MM.1S (cell line): ENCODE results near the gene MKNK2.

Source experiments
- DNase-seq: peaks from one replicate; pipeline ENCODE4 v3.0.0-alpha.2; 2015
- H2AFZ ChIP-seq: fragments of 300-600 bp; sonication (generic); 2 replicates; pipeline ENCODE4 v1.6.0; 2016; ENCODE audit warnings: antibody characterized with exemption, low read length
- H3F3A ChIP-seq: fragments of 300-600 bp; sonication (generic); 2 replicates; pipeline ENCODE4 v1.6.1; 2016; ENCODE audit warnings: mild to moderate bottlenecking, antibody characterized with exemption, low read length, moderate library complexity, mixed read lengths; ENCODE audit not compliant: insufficient read depth
- H3K27ac ChIP-seq: fragments of 300-600 bp; sonication (generic); 2 replicates; pipeline ENCODE4 v1.5.1; 2016; ENCODE audit warnings: mild to moderate bottlenecking, low read length
- H3K27me3 ChIP-seq: fragments of 300-600 bp; sonication (generic); replicated peaks from 2 replicates; pipeline ENCODE4 v1.6.0; 2016; ENCODE audit warnings: low read length; ENCODE audit not compliant: insufficient read depth
- H3K36me3 ChIP-seq: fragments of 300-600 bp; sonication (generic); replicated peaks from 2 replicates; pipeline ENCODE4 v1.6.1; 2016; ENCODE audit warnings: mild to moderate bottlenecking, low read length, mixed read lengths; ENCODE audit not compliant: insufficient read depth
- H3K4me1 ChIP-seq: fragments of 300-600 bp; sonication (generic); 2 replicates; pipeline ENCODE4 v1.6.1; 2016; ENCODE audit warnings: low read length, mixed read lengths
- H3K4me2 ChIP-seq: fragments of 300-600 bp; sonication (generic); 2 replicates; pipeline ENCODE4 v1.6.0; 2016; ENCODE audit warnings: low read depth, low read length
- H3K4me3 ChIP-seq: fragments of 300-600 bp; sonication (generic); 2 replicates; pipeline ENCODE4 v1.5.1; 2016; ENCODE audit warnings: low read length, mixed read lengths
- H3K79me2 ChIP-seq: fragments of 300-600 bp; sonication (generic); 2 replicates; pipeline ENCODE4 v1.6.1; 2016; ENCODE audit warnings: mixed run types, low read length, mixed read lengths
- H3K9ac ChIP-seq: fragments of 300-600 bp; sonication (generic); 2 replicates; pipeline ENCODE4 v1.6.1; 2016; ENCODE audit warnings: low read length, mixed read lengths
- H3K9me2 ChIP-seq: fragments of 300-600 bp; sonication (generic); replicated peaks from 2 replicates; pipeline ENCODE4 v1.6.1; 2016; ENCODE audit warnings: mild to moderate bottlenecking, low read length, mixed read lengths; ENCODE audit not compliant: insufficient read depth
- H3K9me3 ChIP-seq: fragments of 300-600 bp; sonication (generic); replicated peaks from 2 replicates; pipeline ENCODE4 v1.6.1; 2016; ENCODE audit warnings: mild to moderate bottlenecking, low read length, mixed read lengths; ENCODE audit not compliant: insufficient read depth
- H4K20me1 ChIP-seq: fragments of 300-600 bp; sonication (generic); 2 replicates; pipeline ENCODE4 v1.6.1; 2016; ENCODE audit warnings: mild to moderate bottlenecking, low read length, moderate library complexity, mixed read lengths; ENCODE audit not compliant: insufficient read depth
- EZH2 ChIP-seq: fragments of 300-600 bp; sonication (generic); optimal IDR thresholded peaks from 2 replicates; pipeline ENCODE3; 2017; ENCODE audit warnings: low read depth, mild to moderate bottlenecking, antibody characterized with exemption, low read length, mixed read lengths
- EZH2phosphoT487 ChIP-seq: fragments of 300-600 bp; sonication (generic); IDR thresholded peaks from 2 replicates; pipeline ENCODE4 v1.6.1; 2018; ENCODE audit warnings: antibody characterized with exemption, low read length
- TF ChIP-seq, protein P1 (sequence below): fragments of 300-600 bp; sonication (generic); IDR thresholded peaks from 2 replicates; pipeline ENCODE4 v1.5.1; 2016; ENCODE audit warnings: antibody characterized with exemption, low read length, mixed read lengths

MKNK2 gene

DNA sequence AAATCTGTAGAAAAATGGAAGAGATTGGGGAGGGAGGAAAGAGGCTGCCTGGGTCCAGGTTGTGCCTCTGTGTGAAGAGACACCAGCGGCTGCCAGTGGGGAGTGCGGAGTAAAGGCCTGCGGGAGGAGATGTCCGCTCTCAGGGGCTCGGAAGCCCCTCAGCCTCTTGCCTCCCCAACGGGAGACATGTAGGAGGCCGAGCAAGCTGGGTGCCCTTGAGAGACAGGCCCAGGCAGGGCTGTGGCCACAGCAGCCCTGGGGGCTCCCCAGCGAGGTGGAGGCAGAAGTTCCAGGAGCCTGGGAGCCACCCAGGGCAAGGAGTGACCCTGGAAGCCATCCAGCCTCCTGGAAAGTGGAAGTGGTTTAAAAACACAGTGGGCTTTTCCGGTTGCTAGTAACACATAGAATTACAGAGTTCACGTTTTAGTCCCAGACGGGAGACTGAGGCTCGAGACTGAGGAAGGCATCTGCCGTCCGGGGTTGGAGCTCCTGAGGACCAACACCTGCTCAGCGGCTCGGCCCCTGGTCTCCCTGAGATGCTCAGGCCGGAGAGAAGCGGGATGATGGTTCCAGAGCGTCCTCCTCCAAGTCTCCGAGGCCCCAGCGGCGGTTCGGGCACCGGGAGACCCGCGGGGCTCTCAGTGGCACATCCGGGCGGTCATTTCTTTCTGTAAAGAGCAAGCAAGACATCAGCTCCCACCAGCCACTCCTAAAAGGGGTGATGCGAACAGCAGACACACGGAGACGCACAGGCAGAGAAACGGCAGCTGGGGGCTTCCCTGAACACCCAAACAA, 21.9 kb upstream of the MKNK2 start:
- peaks cover 66% of the 10 kb centered on the region for H3K79me2 ChIP-seq

DNA sequence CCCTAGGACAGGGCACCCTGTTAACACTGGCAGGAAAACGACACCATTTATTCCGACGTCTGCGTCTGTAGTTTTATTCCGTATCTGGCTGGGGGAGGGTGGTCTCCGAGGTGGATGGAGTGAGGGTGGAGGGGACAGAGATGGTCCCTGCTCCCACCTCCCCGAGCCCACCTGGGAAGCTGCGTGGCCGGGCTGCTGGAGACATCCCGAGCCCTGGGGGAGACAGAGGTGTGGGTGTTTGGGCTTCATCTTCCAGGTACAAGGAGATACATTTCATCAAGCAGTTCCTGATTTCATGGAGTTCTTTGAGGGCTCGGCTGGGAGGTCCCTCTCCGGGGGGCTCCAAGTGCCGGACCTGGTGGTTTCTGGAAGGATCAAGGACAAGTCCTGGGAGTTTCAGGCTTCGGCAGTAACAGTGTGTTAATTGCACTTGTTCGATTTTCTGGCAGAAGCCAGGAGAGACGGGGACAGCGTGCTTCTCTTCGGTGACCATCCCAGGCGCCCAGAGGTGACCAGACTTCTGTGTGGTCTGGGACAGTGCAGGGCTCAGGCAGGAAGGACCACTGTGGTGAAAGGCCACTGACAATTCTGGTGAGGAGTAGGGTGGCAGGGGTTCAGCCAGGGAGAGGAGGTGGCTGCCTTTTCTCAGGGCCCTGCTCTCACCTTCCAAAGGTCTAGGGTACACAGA, 20.1 kb upstream of the MKNK2 start:
- no peak for DNase-seq
- Histone ChIP-seq H2AFZ (no peak overlapping the region), H3K4me2 (no peak overlapping the region), H4K20me1 (peaks cover 18% of the 10 kb centered on the region), H3K36me3 (peaks cover 13% of the 10 kb centered on the region), H3F3A (peaks cover 53% of the 10 kb centered on the region), H3K27me3 (no peaks in the 10 kb centered on the region), H3K9me3 (no peaks in the 10 kb centered on the region), H3K4me1 (no peaks in the 10 kb centered on the region), H3K9ac (no peak overlapping the region), H3K9me2 (no peaks in the 10 kb centered on the region), H3K4me3 (no peak overlapping the region), H3K79me2 (peaks cover 48% of the 10 kb centered on the region), H3K27ac (no peak overlapping the region)
- TF ChIP-seq EZH2phosphoT487 (no peak), EZH2 (no peak)
- TF ChIP-seq, protein P1, sequence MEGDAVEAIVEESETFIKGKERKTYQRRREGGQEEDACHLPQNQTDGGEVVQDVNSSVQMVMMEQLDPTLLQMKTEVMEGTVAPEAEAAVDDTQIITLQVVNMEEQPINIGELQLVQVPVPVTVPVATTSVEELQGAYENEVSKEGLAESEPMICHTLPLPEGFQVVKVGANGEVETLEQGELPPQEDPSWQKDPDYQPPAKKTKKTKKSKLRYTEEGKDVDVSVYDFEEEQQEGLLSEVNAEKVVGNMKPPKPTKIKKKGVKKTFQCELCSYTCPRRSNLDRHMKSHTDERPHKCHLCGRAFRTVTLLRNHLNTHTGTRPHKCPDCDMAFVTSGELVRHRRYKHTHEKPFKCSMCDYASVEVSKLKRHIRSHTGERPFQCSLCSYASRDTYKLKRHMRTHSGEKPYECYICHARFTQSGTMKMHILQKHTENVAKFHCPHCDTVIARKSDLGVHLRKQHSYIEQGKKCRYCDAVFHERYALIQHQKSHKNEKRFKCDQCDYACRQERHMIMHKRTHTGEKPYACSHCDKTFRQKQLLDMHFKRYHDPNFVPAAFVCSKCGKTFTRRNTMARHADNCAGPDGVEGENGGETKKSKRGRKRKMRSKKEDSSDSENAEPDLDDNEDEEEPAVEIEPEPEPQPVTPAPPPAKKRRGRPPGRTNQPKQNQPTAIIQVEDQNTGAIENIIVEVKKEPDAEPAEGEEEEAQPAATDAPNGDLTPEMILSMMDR, result no peak

More for the DNA sequence above, 21.9 kb upstream of the MKNK2 start:
- TF ChIP-seq EZH2 (no peak), EZH2phosphoT487 (no peak)
- peaks cover 56% of the 10 kb centered on the region for H3F3A ChIP-seq
- H4K20me1 ChIP-seq, result peaks cover 25% of the 10 kb centered on the region
- no peak overlapping the region for H3K4me3 ChIP-seq
- H3K36me3 ChIP-seq, result peaks cover 25% of the 10 kb centered on the region
- H3K4me2 ChIP-seq, result no peak overlapping the region
- DNase-seq, result no peak
- H3K27ac ChIP-seq, result no peak overlapping the region
- no peaks in the 10 kb centered on the region for H3K27me3 ChIP-seq
- no peaks in the 10 kb centered on the region for H3K4me1 ChIP-seq
- no peak overlapping the region for H2AFZ ChIP-seq
- no peaks in the 10 kb centered on the region for H3K9me3 ChIP-seq
- no peaks in the 10 kb centered on the region for H3K9me2 ChIP-seq
- no peak overlapping the region for H3K9ac ChIP-seq

DNA sequence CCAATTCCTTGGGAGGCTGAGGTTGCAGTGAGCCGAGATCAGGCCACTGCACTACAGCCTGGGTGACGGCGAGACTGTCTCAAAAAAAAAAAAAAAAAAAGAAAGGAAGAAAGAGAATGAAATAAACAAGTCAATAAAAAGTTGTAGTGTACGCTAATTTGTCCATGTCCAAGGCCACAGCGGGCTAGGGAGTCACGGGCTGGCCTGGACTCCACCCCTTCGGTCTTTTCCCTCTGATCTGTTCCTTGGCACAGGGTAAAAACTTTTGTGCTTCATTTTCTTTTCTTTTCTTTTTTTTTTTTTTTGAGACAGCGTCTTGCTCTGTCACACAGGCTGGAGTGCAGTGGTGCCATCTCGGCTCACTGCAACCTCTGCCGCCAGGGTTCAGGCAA, 19.4 kb upstream of the MKNK2 start:
- no peak overlapping the region for H3K9ac ChIP-seq
- no peak overlapping the region for H2AFZ ChIP-seq
- H3K9me2 ChIP-seq, result no peaks in the 10 kb centered on the region
- peaks cover 51% of the 10 kb centered on the region for H3F3A ChIP-seq
- H4K20me1 ChIP-seq, result peaks cover 15% of the 10 kb centered on the region
- H3K27ac ChIP-seq, result no peak overlapping the region
- no peak overlapping the region for H3K4me3 ChIP-seq
- no peak for DNase-seq
- TF ChIP-seq, protein P1, result no peak
- TF ChIP-seq EZH2phosphoT487 (no peak), EZH2 (no peak)
- no peak overlapping the region for H3K4me2 ChIP-seq
- peaks cover 41% of the 10 kb centered on the region for H3K79me2 ChIP-seq
- H3K4me1 ChIP-seq, result no peaks in the 10 kb centered on the region
- no peaks in the 10 kb centered on the region for H3K27me3 ChIP-seq
- peaks cover 10% of the 10 kb centered on the region for H3K36me3 ChIP-seq
- no peaks in the 10 kb centered on the region for H3K9me3 ChIP-seq
